AG04449 (cell line): ENCODE results near the gene ZNF48.

Source experiments
- CTCF ChIA-PET: fragments of 350-600 bp; formaldehyde crosslinking; extraction: SDS; loops from one replicate; lab custom pipeline; 2021; ENCODE audit warnings: antibody characterized with exemption; lab: Yijun Ruan, JAX
- POLR2A ChIA-PET: fragments of 400-600, 350-600 bp; formaldehyde crosslinking; extraction: SDS; loops from one replicate; lab custom pipeline; 2020; ENCODE audit warnings: antibody characterized with exemption, inconsistent platforms; lab: Yijun Ruan, JAX
- DNase-seq: peaks from one replicate; pipeline ENCODE4 v3.0.0-alpha.2; 2010; ENCODE audit warnings: low read depth, low spot score
- H3K4me3 ChIP-seq: 2 replicates; pipeline ENCODE4 v1.5.1; 2011; ENCODE audit warnings: low read depth, mild to moderate bottlenecking, control low read depth, low read length
- CTCF ChIP-seq: IDR thresholded peaks from one replicate; pipeline ENCODE4 v1.5.1; 2011; ENCODE audit warnings: mild to moderate bottlenecking, moderate library complexity, low read length, control low read depth, inconsistent platforms; ENCODE audit not compliant: insufficient read depth; ENCODE audit errors: missing control alignments

Gene ZNF48

GRCh38 chr16:30416047-30416603, 20.9 kb downstream of the ZNF48 start:
- H3K4me3 ChIP-seq: no peak overlapping the region
- no peak for TF ChIP-seq CTCF
- POLR2A ChIA-PET: interaction anchor here (1.0 to 1.4 kb wide), 2 partner anchors 9 to 10 kb away, joined by 3 to 4 read pairs; no protein-coding TSS in a partner anchor
- CTCF ChIA-PET: interaction anchor here (5.5 to 11.2 kb wide), 2 partner anchors 8 to 14 kb away, joined by 35 to 94 read pairs; partner anchors contain the start of genes DCTPP1 and ZNF771
- no peak for DNase-seq

GRCh38 chr16:30416624-30417528, 21.7 kb downstream of the ZNF48 start:
- TF ChIP-seq CTCF: no peak
- ChIA-PET POLR2A (interaction anchor here (1.0 to 1.9 kb wide), 5 partner anchors 7 to 118 kb away, joined by 4 to 8 read pairs (median 5); partner anchors contain the start of genes ZNF48 and ZNF771), CTCF (interaction anchor here (0.7 to 11.2 kb wide), 5 partner anchors 9 to 323 kb away, joined by 3 to 94 read pairs (median 6); partner anchors contain the start of genes DCTPP1, ZNF747 and ZNF771)
- no peak for DNase-seq
- H3K4me3 ChIP-seq: peak overlapping the region; percentile 62

GRCh38 chr16:30417529-30418349, 22.5 kb downstream of the ZNF48 start:
- peak; percentile 23 for TF ChIP-seq CTCF
- CTCF ChIA-PET: interaction anchor here (0.6 to 11.2 kb wide), 9 partner anchors 9 to 324 kb away, joined by 3 to 94 read pairs (median 5); partner anchors contain the start of genes DCTPP1, ZNF747 and ZNF771
- peak; percentile 33 for DNase-seq
- H3K4me3 ChIP-seq: peak overlapping the region; percentile 62
- POLR2A ChIA-PET: interaction anchor here (1.0 to 1.9 kb wide), 6 partner anchors 8 to 118 kb away, joined by 4 to 8 read pairs (median 5); partner anchors contain the start of genes DCTPP1, ZNF48 and ZNF771

GRCh38 chr16:30418350-30419181, 23.3 kb downstream of the ZNF48 start:
- POLR2A ChIA-PET: interaction anchor here (1.0 to 1.9 kb wide), 6 partner anchors 9 to 117 kb away, joined by 4 to 8 read pairs (median 5); partner anchors contain the start of genes DCTPP1, ZNF48 and ZNF771
- CTCF ChIA-PET: interaction anchor here (0.6 to 11.2 kb wide), 9 partner anchors 8 to 325 kb away, joined by 3 to 94 read pairs (median 5); partner anchors contain the start of genes DCTPP1, ZNF747 and ZNF771
- no peak for TF ChIP-seq CTCF
- no peak for DNase-seq
- H3K4me3 ChIP-seq: peak overlapping the region; percentile 62

- POLR2A ChIA-PET: interaction anchor here (0.8 kb wide), 1 partner anchor 11 kb away, joined by 5 read pairs; no protein-coding TSS in a partner anchor
- DNase-seq: no peak
- no peak overlapping the region for H3K4me3 ChIP-seq
- no peak for TF ChIP-seq CTCF
- CTCF ChIA-PET: interaction anchor here (2.7 to 11.2 kb wide), 2 partner anchors 9 to 13 kb away, joined by 14 to 94 read pairs; partner anchors contain the start of genes DCTPP1 and ZNF771
These were observed 25.8 kb downstream of the ZNF48 start for GRCh38 chr16:30421010-30421409.
